ENCODE results near the gene PSMD1.

GRCh38 chr2:231017231-231017598, 39.5 kb upstream of the PSMD1 start:
- no peak for TF ChIP-seq CTCF (conservative IDR thresholded peaks at IDR 0.05 in 1 of 2, IDR thresholded peaks at IDR 0.05 in 1 of 2; ENCODE audit: extremely low read depth in 1 of 2, insufficient read depth in 1 of 2, low read depth in 1 of 2, low read length in 2 of 2)
- TF ChIP-seq EZH2 (IDR thresholded peaks at IDR 0.05; ENCODE audit: borderline replicate concordance, low read length) = no peak
